ENCODE measurements around the gene DOCK9.

Gene DOCK9

GRCh38 chr13:98947925-98948324, 29.9 kb downstream of the DOCK9 start:
- DNase-seq (ENCODE audit: low read depth), result peak; percentile 19

DNA sequence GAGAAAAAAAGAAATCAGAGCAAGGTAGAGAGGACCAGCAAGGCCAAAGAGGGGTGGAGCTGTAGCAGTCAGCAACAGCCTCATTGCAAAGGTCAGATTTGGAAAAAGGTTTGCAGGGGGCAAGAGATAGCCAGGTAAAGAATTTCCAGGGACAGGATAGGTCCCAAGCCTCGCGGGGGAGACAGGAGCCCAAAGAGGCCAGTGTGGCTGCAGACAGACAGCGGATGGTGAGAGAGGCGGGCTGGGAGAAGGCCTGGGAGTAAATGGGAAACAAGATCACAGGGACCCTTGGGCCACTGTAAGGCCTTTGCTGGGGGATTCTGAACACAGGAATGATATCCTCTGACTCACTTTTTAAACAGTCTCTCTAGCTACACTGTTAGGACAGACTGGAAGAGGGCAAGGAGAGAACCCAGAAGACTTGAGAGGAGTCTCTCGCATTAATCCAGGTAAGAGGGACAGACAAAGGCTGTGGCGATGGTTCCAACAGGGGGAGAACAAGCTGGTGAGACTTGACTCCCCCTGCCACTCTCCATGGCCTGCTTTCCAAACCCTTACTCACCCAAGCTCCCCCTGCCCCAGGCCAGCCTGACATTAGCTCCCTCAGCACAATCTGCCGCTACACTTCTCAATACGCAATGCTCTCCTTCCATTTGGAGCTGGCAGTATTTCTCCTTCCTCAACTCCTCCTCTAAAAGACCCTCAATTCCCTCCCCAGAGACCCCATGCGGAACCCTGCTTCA, 31.8 kb downstream of the DOCK9 start:
- peak; percentile 13 for DNase-seq (ENCODE audit: low read depth)

GRCh38 chr13:98944336-98944735, 33.5 kb downstream of the DOCK9 start:
- no peak for DNase-seq (ENCODE audit: low read depth)

DNA sequence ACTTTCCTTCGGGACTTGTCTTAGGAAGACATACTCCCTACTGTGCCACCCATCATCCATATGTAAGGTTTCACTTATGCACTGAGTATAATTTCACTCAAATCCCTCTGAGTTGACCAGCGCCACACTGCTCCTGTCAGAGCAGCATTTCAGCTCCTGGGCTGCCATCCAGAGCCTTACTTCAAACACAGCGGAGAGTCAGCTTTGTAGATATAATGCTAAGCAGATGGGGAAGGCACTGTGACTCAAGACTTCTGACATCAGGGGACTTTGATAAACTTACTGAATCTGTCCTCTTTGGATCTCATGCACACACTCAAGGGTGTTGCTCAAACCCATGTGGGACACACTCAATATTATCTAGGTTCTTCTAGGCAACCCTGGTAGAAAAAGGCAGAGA, 34.9 kb downstream of the DOCK9 start:
- DNase-seq (ENCODE audit: low read depth), result no peak

- DNase-seq (ENCODE audit: low read depth), result no peak
Observed at GRCh38 chr13:98942485-98942884, 35.4 kb downstream of the DOCK9 start.

- DNase-seq (ENCODE audit: low read depth), result no peak
Observed at GRCh38 chr13:98941536-98941935, 36.3 kb downstream of the DOCK9 start.

DNA sequence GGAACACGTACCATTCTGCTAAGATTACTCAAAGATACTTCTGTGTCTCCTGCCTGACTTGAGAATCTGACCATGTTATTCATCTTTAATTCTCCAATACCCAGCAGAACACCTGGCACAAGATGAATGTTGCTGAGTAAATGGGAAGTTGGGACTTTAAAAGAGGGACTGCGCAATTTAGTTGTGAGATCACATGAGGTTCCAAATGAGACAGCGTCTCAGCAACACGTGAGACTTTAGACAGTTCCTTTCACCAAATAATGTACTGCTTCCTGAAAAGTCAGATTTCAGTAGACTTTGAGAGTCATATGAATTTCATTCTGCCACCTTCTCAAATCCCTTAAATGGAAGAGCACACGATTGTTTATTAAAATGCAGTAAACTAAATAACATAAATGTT, 36.7 kb downstream of the DOCK9 start:
- no peak for DNase-seq (ENCODE audit: low read depth)

DNA sequence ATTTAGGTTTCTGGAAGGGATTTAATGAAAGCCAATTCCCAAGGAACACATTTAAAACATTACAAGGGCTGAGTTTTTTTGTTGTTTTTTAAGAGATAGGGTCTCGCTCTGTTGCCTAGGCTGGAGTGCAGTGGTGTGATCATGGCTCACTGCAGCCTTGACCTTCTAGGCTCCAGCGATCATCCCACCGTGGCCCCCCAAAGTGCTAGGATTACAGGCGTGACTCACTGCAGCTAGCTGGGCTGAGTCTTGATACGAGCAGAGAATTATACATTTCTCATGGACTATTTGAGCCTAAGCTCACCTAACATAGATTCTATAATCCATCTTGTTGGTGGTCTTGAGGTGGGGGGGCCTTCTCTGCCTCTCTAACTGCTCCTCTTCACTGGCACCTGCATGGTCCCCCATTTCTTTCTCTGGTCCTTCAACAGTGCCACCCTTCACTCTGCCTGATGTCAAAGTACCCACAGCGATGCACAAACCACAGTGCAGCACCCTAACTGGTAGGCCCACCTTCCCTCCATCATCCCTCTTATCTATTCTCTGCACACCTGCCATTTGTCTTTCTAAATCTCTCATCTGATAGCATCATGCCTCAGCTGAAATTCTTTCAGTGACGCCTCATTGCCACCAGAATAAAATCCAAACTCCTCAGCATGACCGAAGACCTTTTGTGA, 37.4 kb downstream of the DOCK9 start:
- DNase-seq (ENCODE audit: low read depth), result no peak

GRCh38 chr13:98939660-98940191, 38.1 kb downstream of the DOCK9 start:
- no peak for DNase-seq (ENCODE audit: low read depth)

GRCh38 chr13:98938801-98939200, 39.1 kb downstream of the DOCK9 start:
- no peak for DNase-seq (ENCODE audit: low read depth)

- no peak for DNase-seq (ENCODE audit: low read depth)
Observed at GRCh38 chr13:98937911-98938381, 39.9 kb downstream of the DOCK9 start.

DNA sequence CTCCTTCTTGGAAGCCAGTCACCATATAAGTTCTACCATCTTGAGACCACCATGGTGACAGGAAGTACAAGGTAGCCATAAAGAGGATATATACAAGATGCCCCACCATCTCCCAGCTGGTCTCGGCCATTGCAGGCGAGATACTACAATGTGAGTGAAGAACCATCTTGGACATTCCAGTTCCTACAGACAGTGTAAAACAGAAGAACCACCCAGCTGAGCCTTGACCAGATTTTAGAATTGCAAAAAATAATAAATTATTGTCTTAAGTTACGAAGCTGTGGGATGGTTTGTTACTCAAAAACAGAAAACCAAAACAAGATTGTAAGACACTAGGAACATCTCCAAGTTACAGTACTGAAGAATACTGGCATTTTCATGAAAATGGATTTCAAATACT, 43.6 kb downstream of the DOCK9 start:
- DNase-seq (ENCODE audit: low read depth), result no peak

DNA sequence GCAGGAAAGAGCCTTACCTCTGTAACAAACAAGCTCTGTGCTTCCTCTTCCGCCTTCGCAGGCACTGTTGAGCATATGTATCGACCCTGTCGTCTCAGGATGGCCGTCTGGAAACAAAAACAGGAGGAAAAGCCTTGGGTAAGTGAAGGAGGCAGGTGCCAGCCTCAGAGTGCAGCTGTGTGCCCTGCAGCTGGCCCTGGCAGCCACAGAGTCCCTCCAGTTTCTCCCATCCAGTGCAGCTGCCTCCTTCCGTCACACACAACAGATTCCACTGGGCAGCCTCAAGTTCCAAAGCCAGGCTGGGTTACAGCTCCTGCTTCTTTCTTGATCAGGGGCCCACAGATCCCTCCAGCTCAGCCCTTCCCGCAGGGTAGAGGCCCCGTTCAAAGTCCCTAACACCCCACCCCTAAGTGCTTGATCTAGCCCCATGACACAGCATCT, 47.7 kb downstream of the DOCK9 start:
- DNase-seq (ENCODE audit: low read depth), result no peak

DNA sequence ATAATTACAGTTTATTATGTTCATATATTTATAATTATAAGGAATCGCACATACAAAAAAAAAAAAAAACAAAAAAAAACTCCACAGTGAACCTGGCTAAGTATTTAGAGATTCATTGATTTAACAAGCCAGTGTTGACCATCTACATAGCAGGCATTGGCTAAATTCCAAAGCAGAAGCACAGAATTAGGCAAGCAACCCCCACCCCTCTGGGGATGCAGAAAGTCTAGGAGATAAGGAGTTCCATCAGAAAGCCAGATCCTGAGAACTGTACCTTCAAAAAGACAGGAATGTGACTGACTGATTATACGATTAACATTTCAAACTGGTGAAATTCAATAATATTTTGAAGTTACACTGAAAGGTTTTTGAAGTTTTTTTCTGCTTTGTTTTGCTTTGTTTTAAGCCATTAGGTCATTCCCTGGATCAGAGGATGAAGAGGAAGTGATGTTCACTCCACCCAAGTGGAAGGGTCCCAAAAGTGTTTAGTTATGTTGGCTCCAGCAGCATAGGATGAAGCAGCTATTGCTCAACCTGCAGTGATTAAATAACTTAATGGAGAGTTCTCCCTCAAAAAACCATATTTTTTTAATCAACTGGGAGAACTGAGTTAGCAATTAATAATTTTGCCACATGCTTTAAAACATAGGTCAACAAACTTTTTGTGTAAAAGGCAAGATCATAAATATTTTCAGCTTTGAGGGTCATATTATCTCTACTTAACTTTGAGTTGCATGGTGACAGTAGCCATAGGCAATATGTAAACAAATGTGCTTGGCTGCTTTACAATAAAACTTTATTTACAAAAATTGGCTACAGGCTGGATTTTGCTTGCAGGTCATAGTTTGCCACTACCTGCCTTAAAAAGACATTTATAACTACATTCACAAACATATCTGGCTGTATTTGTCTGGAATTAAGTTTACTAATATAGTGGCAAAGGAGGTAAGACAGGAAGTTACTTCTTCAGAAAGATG, 49.6 kb downstream of the DOCK9 start:
- DNase-seq (ENCODE audit: low read depth), result peak; percentile 11

DNA sequence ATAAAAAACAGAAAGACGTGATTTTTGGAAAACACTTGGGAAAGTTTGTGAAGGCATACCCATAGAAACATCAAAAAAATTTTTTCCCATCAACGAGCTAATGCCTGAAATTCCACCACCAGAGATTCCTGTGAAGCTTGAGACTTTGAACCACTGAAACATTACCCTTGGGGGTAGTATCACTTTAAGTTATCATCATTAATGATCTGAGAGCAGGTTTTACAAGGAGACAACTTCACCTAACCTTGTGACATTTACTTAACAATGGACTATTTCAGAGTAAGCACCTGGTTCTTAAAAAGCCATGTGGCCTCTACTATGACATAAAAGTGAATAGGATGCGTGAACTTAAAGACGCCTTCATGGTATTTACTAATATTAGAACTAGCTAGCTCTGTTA, 51.9 kb downstream of the DOCK9 start:
- no peak for DNase-seq (ENCODE audit: low read depth)

GRCh38 chr13:98923641-98924397, 54.0 kb downstream of the DOCK9 start:
- DNase-seq (ENCODE audit: low read depth), result no peak

DNA sequence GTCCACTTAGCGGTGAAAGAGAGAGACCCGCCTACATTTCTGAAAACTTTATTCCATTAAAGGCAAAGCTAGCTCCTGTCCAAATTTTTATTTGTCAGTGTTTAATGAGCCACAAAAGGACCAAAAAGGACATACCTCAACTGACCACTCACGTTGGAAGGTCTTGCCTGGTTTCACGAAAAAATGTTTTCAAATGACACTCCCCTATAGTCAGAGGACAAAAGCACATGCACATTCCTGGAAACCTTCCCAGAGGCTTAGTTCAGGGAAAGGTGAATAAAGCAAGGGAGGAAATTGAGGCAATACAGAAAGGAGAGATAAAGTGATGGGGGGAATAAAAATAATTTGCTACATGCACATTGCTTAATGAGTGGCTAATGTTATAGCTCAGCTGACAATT, 55.6 kb downstream of the DOCK9 start:
- no peak for DNase-seq (ENCODE audit: low read depth)

DNA sequence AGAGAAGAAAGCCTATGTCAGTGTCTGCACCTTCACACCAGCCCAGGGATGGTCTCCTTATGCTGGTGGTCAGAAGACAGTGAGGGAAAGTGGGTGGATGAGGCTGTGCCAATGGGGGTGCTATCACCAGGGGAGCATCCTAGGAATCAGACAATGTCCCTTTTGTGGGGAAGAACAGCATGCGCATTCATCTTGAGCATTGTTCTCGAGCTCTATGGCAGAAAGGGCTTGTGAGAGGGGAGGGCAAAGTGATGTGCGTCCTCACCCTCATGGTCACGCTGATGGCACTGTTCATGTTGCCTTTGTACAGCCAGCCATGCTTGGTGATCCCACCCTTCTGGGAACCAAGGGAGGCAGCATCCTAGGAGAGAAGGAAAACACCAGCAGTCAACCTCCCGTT, 56.1 kb downstream of the DOCK9 start:
- DNase-seq (ENCODE audit: low read depth), result no peak

- no peak for DNase-seq (ENCODE audit: low read depth)
Observed at GRCh38 chr13:98921015-98921580, 56.8 kb downstream of the DOCK9 start.

DNA sequence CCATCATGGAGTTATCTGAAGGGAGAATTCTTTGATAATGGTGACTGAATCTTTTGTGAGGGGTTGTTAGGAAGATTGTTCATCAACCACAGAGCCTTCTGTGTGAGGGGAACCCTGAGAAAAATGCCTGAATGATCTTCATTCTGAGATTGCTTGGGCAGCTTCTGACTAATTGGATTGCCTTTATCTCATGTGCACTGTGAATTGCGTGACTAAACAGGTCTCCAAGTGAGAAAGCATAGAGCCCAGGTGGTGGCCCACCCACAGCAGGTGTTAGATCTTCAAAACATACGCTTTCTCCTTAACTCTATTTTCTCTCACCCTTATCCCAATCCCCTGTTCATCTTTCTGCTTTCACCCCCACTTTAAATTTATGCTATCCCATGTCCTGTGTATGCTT, 58.3 kb downstream of the DOCK9 start:
- no peak for DNase-seq (ENCODE audit: low read depth)

GRCh38 chr13:98918771-98919170, 59.1 kb downstream of the DOCK9 start:
- no peak for DNase-seq (ENCODE audit: low read depth)

Data from ELR (cell line).